ENCODE data around the gene NAV3. TPM values are rescaled to one million over a fixed set of nuclear protein-coding genes. Genes with fewer than 3 reads are reported as not detected.

Gene NAV3
- polyA plus RNA-seq, 1 donor from 2014 or later, result 36.9 TPM

- Histone ChIP-seq H3K79me2 (replicated peaks; ENCODE audit: insufficient read depth, low read length) (no peaks in the 10 kb centered on the region), H3K9ac (ENCODE audit: low read length) (no peak overlapping the region), H3K27ac (ENCODE audit: low read length) (no peak overlapping the region), H3K27me3 (ENCODE audit: insufficient read depth, low read depth, low read length) (no peaks in the 10 kb centered on the region), H3K4me2 (ENCODE audit: low read length) (no peak overlapping the region), H3K9me3 (ENCODE audit: low read length) (no peaks in the 10 kb centered on the region), H3K36me3 (ENCODE audit: insufficient read depth, low read length) (no peaks in the 10 kb centered on the region), H4K20me1 (ENCODE audit: insufficient read depth) (no peaks in the 10 kb centered on the region), H3K9me2 (ENCODE audit: insufficient read depth, low read length) (no peaks in the 10 kb centered on the region), H3K4me3 (ENCODE audit: low read length) (no peak overlapping the region), H3F3A (ENCODE audit: insufficient read depth, low read length, poor library complexity, severe bottlenecking) (peaks cover 4% of the 10 kb centered on the region), H2AFZ (ENCODE audit: low read depth, low read length) (no peak overlapping the region)
- TF ChIP-seq, protein P1, sequence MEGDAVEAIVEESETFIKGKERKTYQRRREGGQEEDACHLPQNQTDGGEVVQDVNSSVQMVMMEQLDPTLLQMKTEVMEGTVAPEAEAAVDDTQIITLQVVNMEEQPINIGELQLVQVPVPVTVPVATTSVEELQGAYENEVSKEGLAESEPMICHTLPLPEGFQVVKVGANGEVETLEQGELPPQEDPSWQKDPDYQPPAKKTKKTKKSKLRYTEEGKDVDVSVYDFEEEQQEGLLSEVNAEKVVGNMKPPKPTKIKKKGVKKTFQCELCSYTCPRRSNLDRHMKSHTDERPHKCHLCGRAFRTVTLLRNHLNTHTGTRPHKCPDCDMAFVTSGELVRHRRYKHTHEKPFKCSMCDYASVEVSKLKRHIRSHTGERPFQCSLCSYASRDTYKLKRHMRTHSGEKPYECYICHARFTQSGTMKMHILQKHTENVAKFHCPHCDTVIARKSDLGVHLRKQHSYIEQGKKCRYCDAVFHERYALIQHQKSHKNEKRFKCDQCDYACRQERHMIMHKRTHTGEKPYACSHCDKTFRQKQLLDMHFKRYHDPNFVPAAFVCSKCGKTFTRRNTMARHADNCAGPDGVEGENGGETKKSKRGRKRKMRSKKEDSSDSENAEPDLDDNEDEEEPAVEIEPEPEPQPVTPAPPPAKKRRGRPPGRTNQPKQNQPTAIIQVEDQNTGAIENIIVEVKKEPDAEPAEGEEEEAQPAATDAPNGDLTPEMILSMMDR (IDR thresholded peaks at IDR 0.05; ENCODE audit: poor library complexity, severe bottlenecking), result no peak
- no peak for TF ChIP-seq MXI1 (conservative IDR thresholded peaks at IDR 0.05; ENCODE audit: poor library complexity, severe bottlenecking)
- TF ChIP-seq, protein P2, sequence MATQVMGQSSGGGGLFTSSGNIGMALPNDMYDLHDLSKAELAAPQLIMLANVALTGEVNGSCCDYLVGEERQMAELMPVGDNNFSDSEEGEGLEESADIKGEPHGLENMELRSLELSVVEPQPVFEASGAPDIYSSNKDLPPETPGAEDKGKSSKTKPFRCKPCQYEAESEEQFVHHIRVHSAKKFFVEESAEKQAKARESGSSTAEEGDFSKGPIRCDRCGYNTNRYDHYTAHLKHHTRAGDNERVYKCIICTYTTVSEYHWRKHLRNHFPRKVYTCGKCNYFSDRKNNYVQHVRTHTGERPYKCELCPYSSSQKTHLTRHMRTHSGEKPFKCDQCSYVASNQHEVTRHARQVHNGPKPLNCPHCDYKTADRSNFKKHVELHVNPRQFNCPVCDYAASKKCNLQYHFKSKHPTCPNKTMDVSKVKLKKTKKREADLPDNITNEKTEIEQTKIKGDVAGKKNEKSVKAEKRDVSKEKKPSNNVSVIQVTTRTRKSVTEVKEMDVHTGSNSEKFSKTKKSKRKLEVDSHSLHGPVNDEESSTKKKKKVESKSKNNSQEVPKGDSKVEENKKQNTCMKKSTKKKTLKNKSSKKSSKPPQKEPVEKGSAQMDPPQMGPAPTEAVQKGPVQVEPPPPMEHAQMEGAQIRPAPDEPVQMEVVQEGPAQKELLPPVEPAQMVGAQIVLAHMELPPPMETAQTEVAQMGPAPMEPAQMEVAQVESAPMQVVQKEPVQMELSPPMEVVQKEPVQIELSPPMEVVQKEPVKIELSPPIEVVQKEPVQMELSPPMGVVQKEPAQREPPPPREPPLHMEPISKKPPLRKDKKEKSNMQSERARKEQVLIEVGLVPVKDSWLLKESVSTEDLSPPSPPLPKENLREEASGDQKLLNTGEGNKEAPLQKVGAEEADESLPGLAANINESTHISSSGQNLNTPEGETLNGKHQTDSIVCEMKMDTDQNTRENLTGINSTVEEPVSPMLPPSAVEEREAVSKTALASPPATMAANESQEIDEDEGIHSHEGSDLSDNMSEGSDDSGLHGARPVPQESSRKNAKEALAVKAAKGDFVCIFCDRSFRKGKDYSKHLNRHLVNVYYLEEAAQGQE (IDR thresholded peaks at IDR 0.05; ENCODE audit: borderline replicate concordance), result no peak
- TF ChIP-seq EZH2 (IDR thresholded peaks at IDR 0.05; ENCODE audit: borderline replicate concordance, insufficient read depth, low read length, poor library complexity, severe bottlenecking), result no peak
- no peak for TF ChIP-seq POLR2AphosphoS5 (IDR thresholded peaks at IDR 0.05)
- TF ChIP-seq TAF1 (IDR thresholded peaks at IDR 0.05; ENCODE audit: low read depth), result no peak
- no peak for TF ChIP-seq RAD21 (conservative IDR thresholded peaks at IDR 0.05)
- TF ChIP-seq EP300 (conservative IDR thresholded peaks at IDR 0.05; ENCODE audit: poor library complexity, severe bottlenecking), result no peak
- no peak for TF ChIP-seq SMC3 (conservative IDR thresholded peaks at IDR 0.05; ENCODE audit: poor library complexity)
Observed at GRCh38 chr12:77957062-77957461, 126.4 kb downstream of the NAV3 start.

- H3K9ac ChIP-seq (ENCODE audit: low read length), result no peak overlapping the region
- no peaks in the 10 kb centered on the region for H3K27me3 ChIP-seq (ENCODE audit: insufficient read depth, low read depth, low read length)
- H4K20me1 ChIP-seq (ENCODE audit: insufficient read depth), result no peaks in the 10 kb centered on the region
- no peaks in the 10 kb centered on the region for H3K9me2 ChIP-seq (ENCODE audit: insufficient read depth, low read length)
- H3K36me3 ChIP-seq (ENCODE audit: insufficient read depth, low read length), result peaks cover 3% of the 10 kb centered on the region
- H3K27ac ChIP-seq (ENCODE audit: low read length), result no peak overlapping the region
- peaks cover 4% of the 10 kb centered on the region for H3F3A ChIP-seq (ENCODE audit: insufficient read depth, low read length, poor library complexity, severe bottlenecking)
- no peak overlapping the region for H3K4me2 ChIP-seq (ENCODE audit: low read length)
- H3K9me3 ChIP-seq (ENCODE audit: low read length), result no peaks in the 10 kb centered on the region
- H3K79me2 ChIP-seq (replicated peaks; ENCODE audit: insufficient read depth, low read length), result no peaks in the 10 kb centered on the region
- no peak overlapping the region for H3K4me3 ChIP-seq (ENCODE audit: low read length)
- TF ChIP-seq TAF1 (IDR thresholded peaks at IDR 0.05; ENCODE audit: low read depth), result no peak
- TF ChIP-seq, protein P1 (IDR thresholded peaks at IDR 0.05; ENCODE audit: poor library complexity, severe bottlenecking), result no peak
- TF ChIP-seq, protein P2 (IDR thresholded peaks at IDR 0.05; ENCODE audit: borderline replicate concordance), result no peak
- TF ChIP-seq EZH2 (IDR thresholded peaks at IDR 0.05; ENCODE audit: borderline replicate concordance, insufficient read depth, low read length, poor library complexity, severe bottlenecking), result no peak
- no peak for TF ChIP-seq MXI1 (conservative IDR thresholded peaks at IDR 0.05; ENCODE audit: poor library complexity, severe bottlenecking)
- TF ChIP-seq SMC3 (conservative IDR thresholded peaks at IDR 0.05; ENCODE audit: poor library complexity), result no peak
- TF ChIP-seq RAD21 (conservative IDR thresholded peaks at IDR 0.05), result no peak
- TF ChIP-seq POLR2AphosphoS5 (IDR thresholded peaks at IDR 0.05), result no peak
- no peak for TF ChIP-seq EP300 (conservative IDR thresholded peaks at IDR 0.05; ENCODE audit: poor library complexity, severe bottlenecking)
- no peak overlapping the region for H2AFZ ChIP-seq (ENCODE audit: low read depth, low read length)
Observed at GRCh38 chr12:77963576-77964178, 133.0 kb downstream of the NAV3 start.

Data from neural cell (in vitro differentiated cells).